Peyer's patch (tissue), 4 donors: ENCODE data around the gene ANKRD44.

Experiments used
- CTCF ChIP-seq, 6 experiments: fragments of 450-650 bp in 4 of 6; fragments of 200-600 bp in 2 of 6; sonication (generic) in 1 of 6; IDR thresholded peaks; one replicate each; pipeline ENCODE4 v1.5.1; 2017 to 2019; ENCODE audit warnings: antibody characterized with exemption in 6 of 6, mild to moderate bottlenecking in 3 of 6, moderate library complexity in 1 of 6
- POLR2A ChIP-seq, 2 donors: fragments of 450-650 bp; IDR thresholded peaks; one replicate each; pipeline ENCODE4 v1.5.1; 2017; ENCODE audit warnings: antibody characterized with exemption in 2 of 2, mild to moderate bottlenecking in 2 of 2, moderate library complexity in 2 of 2

GRCh38 chr2:197281421-197281820, 29.2 kb downstream of the ANKRD44 start:
- TF ChIP-seq CTCF (IDR thresholded peaks at IDR 0.05) (no peak), POLR2A (IDR thresholded peaks at IDR 0.05) (no peak)
